K562 (cell line): Measurements from ENCODE around the gene DGCR8. TPM values are rescaled to one million over a fixed set of nuclear protein-coding genes. Genes with fewer than 3 reads are reported as not detected.

Experiments used
- BCOR ChIP-seq: fragments of 450-650 bp; IDR thresholded peaks from 2 replicates; pipeline ENCODE4 v1.6.1; 2016
- BHLHE40 ChIP-seq: IDR thresholded peaks from 2 replicates; pipeline ENCODE4 v1.6.1; 2011; ENCODE audit warnings: low read length, improper control_type of control experiment
- CC2D1A ChIP-seq: fragments of 450-650 bp; IDR thresholded peaks from 2 replicates; pipeline ENCODE4 v1.6.1; 2017; ENCODE audit warnings: mild to moderate bottlenecking
- CHD2 ChIP-seq: IDR thresholded peaks from 2 replicates; pipeline ENCODE4 v1.6.1; 2011; ENCODE audit warnings: low read depth, low read length
- FIP1L1 ChIP-seq: fragments of 200-400 bp; formaldehyde crosslinking; IDR thresholded peaks from 2 replicates; pipeline ENCODE4 v1.6.1; 2018; ENCODE audit warnings: mild to moderate bottlenecking, low read depth, low read length; ENCODE audit not compliant: poor library complexity, severe bottlenecking
- FOS ChIP-seq: IDR thresholded peaks from 3 replicates; pipeline ENCODE4 v1.6.1; 2011; ENCODE audit not compliant: insufficient read length; ENCODE audit errors: extremely low read depth
- HMGN3 ChIP-seq: IDR thresholded peaks from 2 replicates; pipeline ENCODE4 v1.6.1; 2011; ENCODE audit warnings: borderline replicate concordance, low read depth, mild to moderate bottlenecking, mixed read lengths, low read length; ENCODE audit not compliant: insufficient read length; ENCODE audit errors: extremely low read depth
- MYC ChIP-seq, 2 experiments: fragments of 250-450 bp in 1 of 2; sonication (Bioruptor Pico) in 1 of 2; IDR thresholded peaks; 2 replicates each; pipeline versions ENCODE4 v1.5.1 to v1.6.1; 2012 to 2021; ENCODE audit warnings: low read depth in 2 of 2, borderline replicate concordance in 1 of 2, improper control_type of control experiment in 1 of 2, low read length in 1 of 2, mild to moderate bottlenecking in 1 of 2, moderate library complexity in 1 of 2
- PHB2 ChIP-seq: fragments of 450-650 bp; IDR thresholded peaks from 2 replicates; pipeline ENCODE4 v1.6.1; 2017; ENCODE audit warnings: low read depth
- PTTG1 ChIP-seq: fragments of 450-650 bp; IDR thresholded peaks from 2 replicates; pipeline ENCODE4 v1.6.1; 2016; ENCODE audit warnings: low read depth, mild to moderate bottlenecking, missing genetic modification characterization, missing compliant biosample characterization
- RBBP5 ChIP-seq: fragments of 200-600 bp; sonication (generic); IDR thresholded peaks from 2 replicates; pipeline ENCODE4 v1.6.1; 2012; ENCODE audit warnings: borderline replicate concordance, mild to moderate bottlenecking, low read length, control low read depth, inconsistent platforms; ENCODE audit not compliant: insufficient read depth, poor library complexity, severe bottlenecking
- RBM39 ChIP-seq: fragments of 200-400 bp; formaldehyde crosslinking; optimal IDR thresholded peaks from 2 replicates; pipeline ENCODE3; 2018; ENCODE audit warnings: low read depth, low read length
- SPI1 ChIP-seq: IDR thresholded peaks from 2 replicates; pipeline ENCODE4 v1.6.1; 2011; ENCODE audit warnings: low read depth, low read length, control low read depth, borderline replicate concordance
- STAT5B ChIP-seq: fragments of 250-450 bp; sonication (Bioruptor Pico); IDR thresholded peaks from 2 replicates; pipeline ENCODE4 v1.8.0; 2021; ENCODE audit warnings: mild to moderate bottlenecking, inconsistent platforms
- ZNF184 ChIP-seq: sonication (generic); formaldehyde crosslinking; IDR thresholded peaks from 2 replicates; pipeline ENCODE4 v1.5.0; 2020; ENCODE audit warnings: missing genetic modification reagents
- ZNF644 ChIP-seq: fragments of 200-800 bp; sonication (Bioruptor generic); IDR thresholded peaks from 2 replicates; pipeline ENCODE4 v1.6.1; 2016; ENCODE audit warnings: low read depth, missing genetic modification characterization, missing compliant biosample characterization
- polyA plus RNA-seq, 8 experiments: library from polyadenylated mRNA; depleted of rRNA in 4 of 8; stranded (reverse) in 5 of 8; unstranded in 3 of 8; fragments of >200 nt; fragmentation: Nextera tagmentation in 2 of 8; fragmentation: Illumina TruSeq in 1 of 8; extraction: Ambion mirVana in 2 of 8; extraction: Trizol in 1 of 8; gene quantifications; 2 replicates each; pipeline versions ENCODE4 v1.2.1 to v1.2.3, GENCODE V29; 2011 to 2014; ENCODE audit warnings: inconsistent platforms in 1 of 8, missing spikeins in 1 of 8
- total RNA-seq, 7 experiments: library from RNA; depleted of rRNA in 6 of 7; stranded (reverse); fragments of >200 nt in 6 of 7; fragmentation: Illumina TruSeq in 2 of 7; extraction: Trizol in 2 of 7; gene quantifications; 2 replicates each; pipeline versions ENCODE4 v1.2.1 to v1.2.3, GENCODE V29; 2011 to 2021; ENCODE audit warnings: low replicate concordance in 1 of 7
- TF ChIP-seq, protein P1 (sequence below), 2 experiments: fragments of 450-650 bp; IDR thresholded peaks; 2 replicates each; pipeline ENCODE4 v1.6.1; 2016
- TF ChIP-seq, protein P2 (sequence below): sonication (generic); formaldehyde crosslinking; IDR thresholded peaks from 2 replicates; pipeline ENCODE4 v1.8.0; 2022; ENCODE audit warnings: mild to moderate bottlenecking, low read depth, missing genetic modification reagents
- TF ChIP-seq, protein P3 (sequence below): IDR thresholded peaks from 2 replicates; pipeline ENCODE4 v1.6.1; 2011; ENCODE audit warnings: borderline replicate concordance, low read depth, mild to moderate bottlenecking, moderate library complexity, low read length; ENCODE audit not compliant: insufficient read depth, poor library complexity, severe bottlenecking
- TF ChIP-seq, protein P4 (sequence below): fragments of 250-450 bp; sonication (Bioruptor Pico); IDR thresholded peaks from 2 replicates; pipeline ENCODE4 v1.4.0; 2020; ENCODE audit warnings: mild to moderate bottlenecking, moderate library complexity

DGCR8 gene
- total and polyA plus RNA-seq, 9 of the 15 experiments (the other 6 are each of a cell fraction or from before 2014, with no cell fraction given), result 5.9 to 144 (median 80.1) TPM

DNA sequence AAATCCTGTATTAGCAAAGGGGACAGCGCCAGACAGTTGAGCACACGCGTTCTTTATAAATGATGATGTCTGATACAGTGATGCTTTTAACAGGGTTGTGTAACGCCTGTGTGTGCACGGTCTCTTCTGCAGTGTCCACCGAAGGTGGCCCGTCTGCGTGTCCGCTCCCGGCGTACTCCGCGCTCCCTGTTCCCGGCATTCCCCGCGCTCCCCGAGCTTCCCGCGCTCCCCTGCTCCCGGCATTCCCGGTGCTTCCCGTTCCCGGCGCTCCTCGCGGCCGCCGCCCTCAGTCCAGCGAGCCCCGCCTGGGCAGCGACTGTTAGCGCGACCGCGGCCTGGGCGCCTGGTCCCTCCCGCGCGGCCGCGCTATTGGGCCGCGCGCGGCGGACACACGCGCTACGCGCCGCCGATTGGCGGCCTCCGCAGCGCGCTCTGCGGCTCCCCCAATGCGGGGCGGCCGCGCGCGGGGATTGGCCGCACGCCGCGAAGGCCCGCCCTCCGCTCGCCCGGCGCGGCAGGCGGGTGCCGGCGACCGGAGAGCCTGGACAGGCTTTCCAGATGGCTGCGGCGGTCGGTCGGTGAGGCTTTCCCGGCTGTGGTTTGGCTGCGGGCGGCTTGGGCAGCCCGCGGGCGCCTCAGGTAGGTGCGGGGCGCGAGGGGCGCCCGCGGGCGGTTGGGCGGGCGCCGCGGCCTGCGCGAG is at the start of gene DGCR8 (continued):
- TF ChIP-seq HMGN3, result no peak
- peak; percentile 25; the same call in 1 of the 2 replicates for TF ChIP-seq SPI1
- TF ChIP-seq BHLHE40, result peak; percentile 78
- no peak for TF ChIP-seq FOS
- peak; percentile 89 for TF ChIP-seq CHD2
- TF ChIP-seq CC2D1A, result no peak
- TF ChIP-seq ZNF644 (tag), result no peak
- peak; percentile 92 for TF ChIP-seq FIP1L1
- no peak for TF ChIP-seq PTTG1 (tag)
- no peak for TF ChIP-seq RBM39
- TF ChIP-seq, protein P1, sequence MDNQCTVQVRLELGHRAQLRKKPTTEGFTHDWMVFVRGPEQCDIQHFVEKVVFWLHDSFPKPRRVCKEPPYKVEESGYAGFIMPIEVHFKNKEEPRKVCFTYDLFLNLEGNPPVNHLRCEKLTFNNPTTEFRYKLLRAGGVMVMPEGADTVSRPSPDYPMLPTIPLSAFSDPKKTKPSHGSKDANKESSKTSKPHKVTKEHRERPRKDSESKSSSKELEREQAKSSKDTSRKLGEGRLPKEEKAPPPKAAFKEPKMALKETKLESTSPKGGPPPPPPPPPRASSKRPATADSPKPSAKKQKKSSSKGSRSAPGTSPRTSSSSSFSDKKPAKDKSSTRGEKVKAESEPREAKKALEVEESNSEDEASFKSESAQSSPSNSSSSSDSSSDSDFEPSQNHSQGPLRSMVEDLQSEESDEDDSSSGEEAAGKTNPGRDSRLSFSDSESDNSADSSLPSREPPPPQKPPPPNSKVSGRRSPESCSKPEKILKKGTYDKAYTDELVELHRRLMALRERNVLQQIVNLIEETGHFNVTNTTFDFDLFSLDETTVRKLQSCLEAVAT (IDR thresholded peaks at IDR 0.05), result no peak
- peak; percentile 96 for TF ChIP-seq RBBP5
- TF ChIP-seq, protein P2, sequence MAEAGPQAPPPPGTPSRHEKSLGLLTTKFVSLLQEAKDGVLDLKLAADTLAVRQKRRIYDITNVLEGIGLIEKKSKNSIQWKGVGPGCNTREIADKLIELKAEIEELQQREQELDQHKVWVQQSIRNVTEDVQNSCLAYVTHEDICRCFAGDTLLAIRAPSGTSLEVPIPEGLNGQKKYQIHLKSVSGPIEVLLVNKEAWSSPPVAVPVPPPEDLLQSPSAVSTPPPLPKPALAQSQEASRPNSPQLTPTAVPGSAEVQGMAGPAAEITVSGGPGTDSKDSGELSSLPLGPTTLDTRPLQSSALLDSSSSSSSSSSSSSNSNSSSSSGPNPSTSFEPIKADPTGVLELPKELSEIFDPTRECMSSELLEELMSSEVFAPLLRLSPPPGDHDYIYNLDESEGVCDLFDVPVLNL (CRISPR knock-in tag), result no peak
- TF ChIP-seq BCOR, result no peak
- no peak for TF ChIP-seq ZNF184 (CRISPR knock-in tag)
- TF ChIP-seq, protein P3, sequence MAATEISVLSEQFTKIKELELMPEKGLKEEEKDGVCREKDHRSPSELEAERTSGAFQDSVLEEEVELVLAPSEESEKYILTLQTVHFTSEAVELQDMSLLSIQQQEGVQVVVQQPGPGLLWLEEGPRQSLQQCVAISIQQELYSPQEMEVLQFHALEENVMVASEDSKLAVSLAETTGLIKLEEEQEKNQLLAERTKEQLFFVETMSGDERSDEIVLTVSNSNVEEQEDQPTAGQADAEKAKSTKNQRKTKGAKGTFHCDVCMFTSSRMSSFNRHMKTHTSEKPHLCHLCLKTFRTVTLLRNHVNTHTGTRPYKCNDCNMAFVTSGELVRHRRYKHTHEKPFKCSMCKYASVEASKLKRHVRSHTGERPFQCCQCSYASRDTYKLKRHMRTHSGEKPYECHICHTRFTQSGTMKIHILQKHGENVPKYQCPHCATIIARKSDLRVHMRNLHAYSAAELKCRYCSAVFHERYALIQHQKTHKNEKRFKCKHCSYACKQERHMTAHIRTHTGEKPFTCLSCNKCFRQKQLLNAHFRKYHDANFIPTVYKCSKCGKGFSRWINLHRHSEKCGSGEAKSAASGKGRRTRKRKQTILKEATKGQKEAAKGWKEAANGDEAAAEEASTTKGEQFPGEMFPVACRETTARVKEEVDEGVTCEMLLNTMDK, result no peak
- TF ChIP-seq, protein P4, sequence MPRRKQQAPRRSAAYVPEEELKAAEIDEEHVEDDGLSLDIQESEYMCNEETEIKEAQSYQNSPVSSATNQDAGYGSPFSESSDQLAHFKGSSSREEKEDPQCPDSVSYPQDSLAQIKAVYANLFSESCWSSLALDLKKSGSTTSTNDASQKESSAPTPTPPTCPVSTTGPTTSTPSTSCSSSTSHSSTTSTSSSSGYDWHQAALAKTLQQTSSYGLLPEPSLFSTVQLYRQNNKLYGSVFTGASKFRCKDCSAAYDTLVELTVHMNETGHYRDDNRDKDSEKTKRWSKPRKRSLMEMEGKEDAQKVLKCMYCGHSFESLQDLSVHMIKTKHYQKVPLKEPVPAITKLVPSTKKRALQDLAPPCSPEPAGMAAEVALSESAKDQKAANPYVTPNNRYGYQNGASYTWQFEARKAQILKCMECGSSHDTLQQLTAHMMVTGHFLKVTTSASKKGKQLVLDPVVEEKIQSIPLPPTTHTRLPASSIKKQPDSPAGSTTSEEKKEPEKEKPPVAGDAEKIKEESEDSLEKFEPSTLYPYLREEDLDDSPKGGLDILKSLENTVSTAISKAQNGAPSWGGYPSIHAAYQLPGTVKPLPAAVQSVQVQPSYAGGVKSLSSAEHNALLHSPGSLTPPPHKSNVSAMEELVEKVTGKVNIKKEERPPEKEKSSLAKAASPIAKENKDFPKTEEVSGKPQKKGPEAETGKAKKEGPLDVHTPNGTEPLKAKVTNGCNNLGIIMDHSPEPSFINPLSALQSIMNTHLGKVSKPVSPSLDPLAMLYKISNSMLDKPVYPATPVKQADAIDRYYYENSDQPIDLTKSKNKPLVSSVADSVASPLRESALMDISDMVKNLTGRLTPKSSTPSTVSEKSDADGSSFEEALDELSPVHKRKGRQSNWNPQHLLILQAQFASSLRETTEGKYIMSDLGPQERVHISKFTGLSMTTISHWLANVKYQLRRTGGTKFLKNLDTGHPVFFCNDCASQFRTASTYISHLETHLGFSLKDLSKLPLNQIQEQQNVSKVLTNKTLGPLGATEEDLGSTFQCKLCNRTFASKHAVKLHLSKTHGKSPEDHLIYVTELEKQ, result no peak
- TF ChIP-seq PHB2, result no peak
- TF ChIP-seq MYC (IDR thresholded peaks at IDR 0.05; ENCODE audit: low read depth, low read length), result peak; percentile 98
- TF ChIP-seq MYC (CRISPR knock-in tag; IDR thresholded peaks at IDR 0.05; ENCODE audit: borderline replicate concordance, low read depth), result peak; percentile 88
- no peak for TF ChIP-seq STAT5B
